Loucy (cell line): ENCODE data around the gene PEX19.

Experiments
- CTCF ChIP-seq: fragments of 200-600 bp; sonication (generic); conservative IDR thresholded peaks from 2 replicates; pipeline ENCODE4 v1.5.1; 2014; ENCODE audit warnings: mild to moderate bottlenecking, antibody characterized with exemption, low read length
- EZH2phosphoT487 ChIP-seq: fragments of 200-600 bp; IDR thresholded peaks from 2 replicates; pipeline ENCODE4 v1.6.1; 2018; ENCODE audit warnings: antibody characterized with exemption, mild to moderate bottlenecking, moderate library complexity, borderline replicate concordance

- TF ChIP-seq CTCF, result no peak
- TF ChIP-seq EZH2phosphoT487, result no peak
Measured at GRCh38 chr1:160227561-160227960, 57.4 kb downstream of the PEX19 start.
